PC-9 (cell line): Measurements from ENCODE around the gene ANK2. TPM values are rescaled to one million over a fixed set of nuclear protein-coding genes. Genes with fewer than 3 reads are reported as not detected.

Experiments used
- BruUV-seq: library from RNA; stranded (reverse); fragments of 400-500 nt; replicated peaks from 2 replicates; lab custom pipeline; 2021; lab: Mats Ljungman, UMichigan
- CTCF ChIA-PET: fragments of 300-600 bp; sonication (Branson Sonifier 250); formaldehyde crosslinking; loops from one replicate; lab custom pipeline; 2022; ENCODE audit warnings: antibody characterized with exemption; lab: Charles Lee
- POLR2A ChIA-PET: fragments of 300-600 bp; sonication (Branson Sonifier 250); formaldehyde crosslinking; loops from one replicate; lab custom pipeline; 2022; ENCODE audit warnings: antibody characterized with exemption; ENCODE audit not compliant: unreplicated experiment; lab: Charles Lee
- DNase-seq, 2 experiments: peaks; one replicate each; pipeline versions ENCODE4 v3.0.0 to v3.0.0-alpha.2; 2015 to 2022; ENCODE audit warnings: mixed read lengths in 1 of 2
- H2AFZ ChIP-seq: fragments of 200-600 bp; sonication (generic); 2 replicates; pipeline ENCODE4 v1.8.1; 2017; ENCODE audit warnings: antibody characterized with exemption
- H3F3A ChIP-seq: fragments of 200-600 bp; sonication (generic); 2 replicates; pipeline ENCODE4 v1.8.1; 2017; ENCODE audit warnings: antibody characterized with exemption, mild to moderate bottlenecking, low read depth; ENCODE audit not compliant: insufficient read depth
- H3K27ac ChIP-seq: fragments of 200-600 bp; sonication (generic); 2 replicates; pipeline ENCODE4 v1.6.1; 2016; ENCODE audit warnings: mixed run types
- H3K27me3 ChIP-seq: fragments of 200-600 bp; sonication (generic); 2 replicates; pipeline ENCODE4 v1.6.1; 2016; ENCODE audit warnings: low read depth, mixed run types; ENCODE audit not compliant: insufficient read depth
- H3K36me3 ChIP-seq: fragments of 200-600 bp; sonication (generic); 2 replicates; pipeline ENCODE4 v1.6.1; 2016; ENCODE audit warnings: low read depth, mixed run types
- H3K4me1 ChIP-seq: fragments of 200-600 bp; sonication (generic); replicated peaks from 2 replicates; pipeline ENCODE4 v1.6.1; 2016; ENCODE audit warnings: mixed run types; ENCODE audit not compliant: insufficient read depth
- H3K4me2 ChIP-seq: fragments of 200-600 bp; sonication (generic); 2 replicates; pipeline ENCODE4 v1.6.1; 2017; ENCODE audit warnings: mixed run types
- H3K4me3 ChIP-seq: fragments of 200-600 bp; sonication (generic); 2 replicates; pipeline ENCODE4 v1.6.1; 2016; ENCODE audit warnings: mixed run types
- H3K79me2 ChIP-seq: fragments of 200-600 bp; sonication (generic); 2 replicates; pipeline ENCODE4 v1.6.1; 2017; ENCODE audit warnings: low read depth, mixed run types
- H3K9me2 ChIP-seq: fragments of 200-600 bp; sonication (generic); 2 replicates; pipeline ENCODE4 v1.8.1; 2017; ENCODE audit warnings: mild to moderate bottlenecking; ENCODE audit not compliant: insufficient read depth
- H3K9me3 ChIP-seq: fragments of 200-600 bp; sonication (generic); 2 replicates; pipeline ENCODE4 v1.8.1; 2016; ENCODE audit warnings: low read depth; ENCODE audit not compliant: insufficient read depth
- H4K20me1 ChIP-seq: fragments of 200-600 bp; sonication (generic); 2 replicates; pipeline ENCODE4 v1.8.1; 2017; ENCODE audit not compliant: insufficient read depth
- EZH2 ChIP-seq: fragments of 200-600 bp; sonication (generic); IDR thresholded peaks from 2 replicates; pipeline ENCODE4 v1.8.0; 2017; ENCODE audit warnings: antibody characterized with exemption, low read depth
- intact Hi-C: fragments of 100-400 bp; cut with micrococcal nuclease; formaldehyde crosslinking; loops from one replicate; pipeline ENCODE4 v1.10.0; 2022; ENCODE audit not compliant: unreplicated experiment
- total RNA-seq: library from RNA; stranded (reverse); gene quantifications from 2 replicates; pipeline ENCODE4 v1.2.3, GENCODE V29; 2021
- TF ChIP-seq, protein P1 (sequence below): fragments of 200-600 bp; sonication (generic); conservative IDR thresholded peaks from 2 replicates; pipeline ENCODE4 v1.6.1; 2017; ENCODE audit warnings: mixed run types, antibody characterized with exemption, mild to moderate bottlenecking, moderate library complexity

ANK2 gene
- total RNA-seq, 1 experiment from 2014 or later: 0.61 TPM

DNA sequence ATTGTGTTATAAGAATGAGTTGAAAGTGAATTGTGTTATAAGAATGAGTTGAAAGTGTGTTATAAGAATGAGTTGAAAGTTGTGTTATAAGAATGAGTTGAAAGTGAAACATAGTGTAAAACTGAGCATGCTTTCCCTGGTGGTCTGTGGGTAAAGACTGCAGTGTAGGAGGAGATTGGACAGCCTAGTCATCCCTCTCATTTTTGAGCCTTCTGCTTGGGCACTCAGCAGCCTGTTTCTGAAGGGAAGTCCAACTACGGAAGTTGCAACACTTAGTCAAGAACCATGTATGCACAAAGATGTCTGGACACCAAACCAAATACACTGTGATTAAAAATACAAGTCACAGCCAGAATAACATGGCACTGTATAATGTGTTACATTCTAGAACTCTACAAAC is 72.6 kb downstream of the ANK2 start:
- no peak overlapping the region for H3K27ac ChIP-seq
- CTCF ChIA-PET: no interaction called here
- H3K36me3 ChIP-seq: no peaks in the 10 kb centered on the region
- H3K4me3 ChIP-seq: no peak overlapping the region
- no peaks in the 10 kb centered on the region for H3K79me2 ChIP-seq
- intact Hi-C loops: no loop called here
- H3K27me3 ChIP-seq: no peaks in the 10 kb centered on the region
- H3K4me1 ChIP-seq: no peaks in the 10 kb centered on the region
- DNase-seq: no peak
- H3F3A ChIP-seq: no peaks in the 10 kb centered on the region
- POLR2A ChIA-PET: no interaction called here
- no peak overlapping the region for H3K4me2 ChIP-seq
- H4K20me1 ChIP-seq: no peaks in the 10 kb centered on the region
- H3K9me2 ChIP-seq: no peaks in the 10 kb centered on the region
- H3K9me3 ChIP-seq: no peaks in the 10 kb centered on the region
- no peak for TF ChIP-seq EZH2
- TF ChIP-seq, protein P1, sequence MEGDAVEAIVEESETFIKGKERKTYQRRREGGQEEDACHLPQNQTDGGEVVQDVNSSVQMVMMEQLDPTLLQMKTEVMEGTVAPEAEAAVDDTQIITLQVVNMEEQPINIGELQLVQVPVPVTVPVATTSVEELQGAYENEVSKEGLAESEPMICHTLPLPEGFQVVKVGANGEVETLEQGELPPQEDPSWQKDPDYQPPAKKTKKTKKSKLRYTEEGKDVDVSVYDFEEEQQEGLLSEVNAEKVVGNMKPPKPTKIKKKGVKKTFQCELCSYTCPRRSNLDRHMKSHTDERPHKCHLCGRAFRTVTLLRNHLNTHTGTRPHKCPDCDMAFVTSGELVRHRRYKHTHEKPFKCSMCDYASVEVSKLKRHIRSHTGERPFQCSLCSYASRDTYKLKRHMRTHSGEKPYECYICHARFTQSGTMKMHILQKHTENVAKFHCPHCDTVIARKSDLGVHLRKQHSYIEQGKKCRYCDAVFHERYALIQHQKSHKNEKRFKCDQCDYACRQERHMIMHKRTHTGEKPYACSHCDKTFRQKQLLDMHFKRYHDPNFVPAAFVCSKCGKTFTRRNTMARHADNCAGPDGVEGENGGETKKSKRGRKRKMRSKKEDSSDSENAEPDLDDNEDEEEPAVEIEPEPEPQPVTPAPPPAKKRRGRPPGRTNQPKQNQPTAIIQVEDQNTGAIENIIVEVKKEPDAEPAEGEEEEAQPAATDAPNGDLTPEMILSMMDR: no peak
- H2AFZ ChIP-seq: no peak overlapping the region
- BruUV-seq: no TSS peak

DNA sequence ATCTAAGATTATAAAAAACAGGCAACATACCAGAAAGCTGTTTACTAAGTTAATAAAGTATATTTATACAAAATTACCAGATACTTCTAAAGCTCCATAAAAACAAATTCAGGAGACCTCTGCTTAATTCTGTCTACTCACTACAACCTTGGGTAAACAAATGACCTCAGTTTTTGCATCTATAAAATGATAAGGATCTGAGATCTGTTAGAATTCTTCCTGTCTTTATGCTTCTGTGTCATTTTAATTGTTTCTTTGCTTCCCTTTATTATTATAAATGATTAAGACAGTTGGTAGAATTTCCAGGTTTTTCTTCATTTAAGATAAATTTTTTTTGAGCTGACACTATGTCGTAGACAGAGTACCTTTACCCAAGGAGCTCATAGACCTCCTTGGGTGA is 76.0 kb downstream of the ANK2 start:
- POLR2A ChIA-PET: no interaction called here
- TF ChIP-seq EZH2: no peak
- Histone ChIP-seq H3K4me2 (no peak overlapping the region), H3K27ac (no peak overlapping the region), H3K36me3 (no peaks in the 10 kb centered on the region), H3K9me2 (no peaks in the 10 kb centered on the region), H3K4me3 (no peak overlapping the region), H3K9me3 (no peaks in the 10 kb centered on the region), H3F3A (no peaks in the 10 kb centered on the region), H3K4me1 (no peaks in the 10 kb centered on the region), H2AFZ (no peak overlapping the region), H4K20me1 (no peaks in the 10 kb centered on the region), H3K27me3 (no peaks in the 10 kb centered on the region), H3K79me2 (no peaks in the 10 kb centered on the region)
- no peak for DNase-seq
- BruUV-seq: no TSS peak
- intact Hi-C loops: no loop called here
- CTCF ChIA-PET: no interaction called here

DNA sequence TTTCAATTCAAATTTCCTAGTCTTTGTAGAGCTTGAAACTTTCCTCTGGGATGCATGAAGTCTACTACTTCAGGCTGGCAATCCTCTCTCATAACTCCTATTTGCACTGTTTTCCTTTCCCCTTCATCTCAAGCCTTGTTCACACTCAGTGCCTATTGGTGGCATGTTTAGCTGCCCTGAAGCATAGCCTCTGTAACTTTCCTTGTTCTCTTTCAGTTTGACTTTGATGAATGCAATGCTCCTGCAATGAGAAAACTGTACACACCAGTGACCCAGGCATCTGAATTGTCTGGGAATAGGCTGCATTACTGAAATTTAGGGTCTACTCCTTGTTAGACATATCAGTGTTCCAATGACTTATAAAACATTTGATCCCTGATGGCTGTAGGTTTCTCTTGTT is 81.7 kb downstream of the ANK2 start:
- no TSS peak for BruUV-seq
- Histone ChIP-seq H3K9me3 (no peaks in the 10 kb centered on the region), H3K4me1 (no peaks in the 10 kb centered on the region), H3F3A (no peaks in the 10 kb centered on the region), H3K4me2 (no peak overlapping the region), H3K27me3 (no peaks in the 10 kb centered on the region), H3K27ac (no peak overlapping the region), H3K79me2 (no peaks in the 10 kb centered on the region), H4K20me1 (no peaks in the 10 kb centered on the region), H3K4me3 (no peak overlapping the region), H3K36me3 (no peaks in the 10 kb centered on the region), H3K9me2 (no peaks in the 10 kb centered on the region), H2AFZ (no peak overlapping the region)
- intact Hi-C loops: no loop called here
- ChIA-PET POLR2A (no interaction called here), CTCF (no interaction called here)
- TF ChIP-seq EZH2: no peak
- TF ChIP-seq, protein P1: no peak
- DNase-seq: no peak

DNA sequence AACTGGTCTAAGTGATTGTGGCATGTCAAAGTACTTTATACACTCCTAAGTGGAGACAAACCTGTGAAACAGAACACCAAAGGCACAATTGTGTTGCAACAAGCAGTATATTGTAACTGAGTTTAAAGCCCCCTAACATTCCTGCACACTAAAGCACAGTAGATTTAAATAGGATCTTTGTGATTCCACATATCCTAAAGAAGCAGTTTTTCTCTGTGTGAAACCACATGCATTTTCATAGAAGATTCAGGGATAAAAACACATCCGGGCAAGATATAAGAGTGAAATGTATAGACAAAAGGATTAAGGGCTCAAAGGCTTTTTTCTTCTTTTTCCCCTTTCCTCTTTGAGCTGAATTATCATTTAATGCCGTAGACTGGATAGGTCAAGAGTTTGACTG is 82.2 kb downstream of the ANK2 start:
- no peak for DNase-seq
- Histone ChIP-seq H3K4me1 (no peaks in the 10 kb centered on the region), H3K27ac (no peak overlapping the region), H3K9me2 (no peaks in the 10 kb centered on the region), H3K9me3 (no peaks in the 10 kb centered on the region), H2AFZ (no peak overlapping the region), H3K36me3 (no peaks in the 10 kb centered on the region), H3K4me3 (no peak overlapping the region), H3F3A (no peaks in the 10 kb centered on the region), H4K20me1 (no peaks in the 10 kb centered on the region), H3K27me3 (no peaks in the 10 kb centered on the region), H3K4me2 (no peak overlapping the region), H3K79me2 (no peaks in the 10 kb centered on the region)
- ChIA-PET POLR2A (no interaction called here), CTCF (no interaction called here)
- intact Hi-C loops: no loop called here
- TF ChIP-seq, protein P1: no peak
- no TSS peak for BruUV-seq
